GM18507 (cell line): ENCODE measurements around the gene PIP4P1.
A peak's percentile ranks its signal among the peaks of the same experiment; 100 is the strongest.
"Not testable (repeated sequence)": the region's sequence is repeated elsewhere in the genome, so short reads cannot be mapped to it uniquely, and the experiment has no call there.

Source experiments
- DNase-seq: peaks from one replicate; pipeline ENCODE4 v3.0.0; 2011; ENCODE audit warnings: low read depth; ENCODE audit not compliant: insufficient read length; ENCODE audit errors: extremely low spot score
- FAIRE-seq: peaks from 2 replicates; lab custom pipeline; 2011; peaks lifted over from hg19 to GRCh38; lab: Jason Lieb, UNC

Gene PIP4P1

GRCh38 chr14:20478894-20479293 lies 17.7 kb upstream of the PIP4P1 start:
- DNase-seq (no peak), FAIRE-seq (no peak)

GRCh38 chr14:20477211-20477876 lies 16.1 kb upstream of the PIP4P1 start:
- DNase-seq (no peak), FAIRE-seq (no peak)

GRCh38 chr14:20476776-20477175 lies 15.5 kb upstream of the PIP4P1 start:
- no peak for DNase-seq
- no peak for FAIRE-seq

- DNase-seq: no peak
- no peak for FAIRE-seq
Measured at GRCh38 chr14:20472536-20473169, 11.4 kb upstream of the PIP4P1 start.

GRCh38 chr14:20470603-20470901 lies 9.3 kb upstream of the PIP4P1 start:
- FAIRE-seq: no peak
- DNase-seq: no peak

- DNase-seq: peak; percentile 35
Measured at GRCh38 chr14:20469890-20470602, 8.8 kb upstream of the PIP4P1 start.

GRCh38 chr14:20469242-20469889 lies 8.1 kb upstream of the PIP4P1 start, which contains the start of gene PNP:
Gene PNP, plus strand, starts transcription at chr14:20469406. Its CDS starts 119 bp downstream, at chr14:20469525.
- FAIRE-seq (peak; percentile 91), DNase-seq (peak; percentile 92)

More at GRCh38 chr14:20469890-20470602, 8.8 kb upstream of the PIP4P1 start:
- FAIRE-seq: peak; percentile 49

- DNase-seq (no peak), FAIRE-seq (no peak)
Measured at GRCh38 chr14:20468764-20469241, 7.6 kb upstream of the PIP4P1 start.

GRCh38 chr14:20460458-20461224 lies 593 bp downstream of the PIP4P1 start:
- peak; percentile 54 for FAIRE-seq
- DNase-seq: no peak

GRCh38 chr14:20458031-20458789 lies 3.0 kb downstream of the PIP4P1 start:
- FAIRE-seq: no peak
- no peak for DNase-seq

- DNase-seq (no peak), FAIRE-seq (no peak)
Measured at GRCh38 chr14:20456971-20457370, 4.3 kb downstream of the PIP4P1 start.

GRCh38 chr14:20455355-20456300 lies 5.6 kb downstream of the PIP4P1 start:
- no peak for DNase-seq

GRCh38 chr14:20454516-20455354 lies 6.5 kb downstream of the PIP4P1 start, which contains the start of the genes APEX1 and OSGEP:
Gene APEX1, plus strand, starts transcription at chr14:20455226. Its CDS starts 420 bp downstream, at chr14:20455646.
Gene OSGEP, minus strand, starts transcription at chr14:20454812. Its CDS starts 129 bp downstream, at chr14:20454683.
- FAIRE-seq (peak; percentile 100), DNase-seq (peak; percentile 90)

More at GRCh38 chr14:20455355-20456300, 5.6 kb downstream of the PIP4P1 start:
- FAIRE-seq: no peak

- DNase-seq, FAIRE-seq: not testable (repeated sequence)
Measured at GRCh38 chr14:20452831-20453230, 8.4 kb downstream of the PIP4P1 start.

GRCh38 chr14:20446889-20447288 lies 14.3 kb downstream of the PIP4P1 start:
- FAIRE-seq: no peak
- no peak for DNase-seq

GRCh38 chr14:20443650-20444049 lies 17.6 kb downstream of the PIP4P1 start:
- not testable (repeated sequence) for DNase-seq, FAIRE-seq
